HG02981 (cell line): ENCODE results near the gene PAQR5.

Experiments
- ATAC-seq: cut with Tn5 transposase; IDR thresholded peaks from one replicate; pipeline ENCODE4 v1.9.1; 2021; ENCODE audit warnings: mild to moderate bottlenecking, moderate library complexity; ENCODE audit not compliant: unreplicated experiment

PAQR5 gene

DNA sequence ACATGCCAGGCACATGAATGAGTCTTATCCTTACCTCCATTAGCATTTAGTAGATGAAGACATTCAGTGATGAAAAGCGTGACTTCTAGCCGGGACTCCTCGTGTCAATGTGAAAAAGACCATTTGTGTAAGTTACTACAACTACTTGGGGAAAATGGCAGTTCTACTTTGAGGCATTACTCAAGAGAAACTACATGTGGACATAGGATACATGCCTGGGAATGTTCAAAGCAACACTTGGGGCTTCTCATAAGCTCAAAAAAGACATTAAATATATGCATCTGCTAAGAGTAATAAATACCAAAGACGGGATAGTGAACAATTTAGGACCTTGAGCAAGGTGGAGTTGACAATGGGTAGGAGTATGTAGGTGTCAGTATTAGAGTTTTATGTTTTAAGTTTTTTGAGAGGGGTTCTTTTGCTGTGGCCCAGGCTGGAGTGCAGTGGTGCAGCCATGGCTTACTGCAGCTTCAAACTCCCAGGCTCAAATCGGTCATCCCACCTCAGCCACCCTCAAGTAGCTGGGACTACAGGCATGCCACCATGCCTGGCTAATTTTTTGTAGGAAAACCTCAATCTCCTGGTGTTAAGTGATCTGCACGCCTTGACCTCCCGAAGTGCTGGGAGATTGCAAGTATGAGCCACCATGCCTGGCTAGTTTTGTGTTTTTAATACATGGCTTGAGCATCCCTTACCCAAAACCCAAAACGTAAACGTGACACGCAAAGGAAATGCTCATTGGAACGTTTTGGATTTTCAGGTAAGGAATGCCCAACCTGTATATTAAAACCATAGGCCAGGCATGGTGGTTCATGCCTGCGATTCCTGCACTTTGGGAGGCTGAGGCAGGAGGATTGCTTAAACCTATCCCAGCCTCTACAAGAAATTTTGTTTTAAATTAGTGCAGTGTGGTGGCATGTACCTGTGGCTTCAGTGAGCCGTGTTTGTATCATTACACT is 157.8 kb downstream of the PAQR5 start:
- no peak for ATAC-seq
